ENCODE measurements around the gene GCH1. TPM values are rescaled to one million over a fixed set of nuclear protein-coding genes. Genes with fewer than 3 reads are reported as not detected.
"Not testable (repeated sequence)": the region's sequence is repeated elsewhere in the genome, so short reads cannot be mapped to it uniquely, and the experiment has no call there.

Gene GCH1
- polyA plus RNA-seq, 1 donor from 2014 or later: 4.9 TPM

- H3K79me2 ChIP-seq (replicated peaks; ENCODE audit: insufficient read depth, low read length): no peaks in the 10 kb centered on the region
- H3F3A ChIP-seq (ENCODE audit: insufficient read depth, low read length, poor library complexity, severe bottlenecking): no peaks in the 10 kb centered on the region
- no peaks in the 10 kb centered on the region for H4K20me1 ChIP-seq (ENCODE audit: insufficient read depth)
- no peak overlapping the region for H3K4me3 ChIP-seq (ENCODE audit: low read length)
- H3K9me2 ChIP-seq (ENCODE audit: insufficient read depth, low read length): no peaks in the 10 kb centered on the region
- no peak overlapping the region for H3K9ac ChIP-seq (ENCODE audit: low read length)
- H3K27me3 ChIP-seq (ENCODE audit: insufficient read depth, low read depth, low read length): no peaks in the 10 kb centered on the region
- no peak overlapping the region for H3K4me2 ChIP-seq (ENCODE audit: low read length)
- no peaks in the 10 kb centered on the region for H3K36me3 ChIP-seq (ENCODE audit: insufficient read depth, low read length)
- H3K27ac ChIP-seq (ENCODE audit: low read length): no peak overlapping the region
- no peak for TF ChIP-seq MXI1 (conservative IDR thresholded peaks at IDR 0.05; ENCODE audit: poor library complexity, severe bottlenecking)
- TF ChIP-seq POLR2AphosphoS5 (IDR thresholded peaks at IDR 0.05): no peak
- TF ChIP-seq SMC3 (conservative IDR thresholded peaks at IDR 0.05; ENCODE audit: poor library complexity): no peak
- TF ChIP-seq EZH2 (IDR thresholded peaks at IDR 0.05; ENCODE audit: borderline replicate concordance, insufficient read depth, low read length, poor library complexity, severe bottlenecking): no peak
- TF ChIP-seq CTCF (IDR thresholded peaks at IDR 0.05; ENCODE audit: poor library complexity, severe bottlenecking): no peak
- TF ChIP-seq EP300 (conservative IDR thresholded peaks at IDR 0.05; ENCODE audit: poor library complexity, severe bottlenecking): no peak
- TF ChIP-seq RAD21 (conservative IDR thresholded peaks at IDR 0.05): no peak
- TF ChIP-seq REST (IDR thresholded peaks at IDR 0.05; ENCODE audit: borderline replicate concordance): no peak
- no peak for TF ChIP-seq TAF1 (IDR thresholded peaks at IDR 0.05; ENCODE audit: low read depth)
- no peak overlapping the region for H2AFZ ChIP-seq (ENCODE audit: low read depth, low read length)
- H3K9me3 ChIP-seq (ENCODE audit: low read length): no peaks in the 10 kb centered on the region
Measured at GRCh38 chr14:54803926-54804537, 98.6 kb downstream of the GCH1 start.

GRCh38 chr14:54803396-54803795, 99.2 kb downstream of the GCH1 start:
- no peak overlapping the region for H2AFZ ChIP-seq (ENCODE audit: low read depth, low read length)
- no peaks in the 10 kb centered on the region for H3K9me3 ChIP-seq (ENCODE audit: low read length)
- no peaks in the 10 kb centered on the region for H3F3A ChIP-seq (ENCODE audit: insufficient read depth, low read length, poor library complexity, severe bottlenecking)
- H3K36me3 ChIP-seq (ENCODE audit: insufficient read depth, low read length): no peaks in the 10 kb centered on the region
- no peaks in the 10 kb centered on the region for H4K20me1 ChIP-seq (ENCODE audit: insufficient read depth)
- no peaks in the 10 kb centered on the region for H3K27me3 ChIP-seq (ENCODE audit: insufficient read depth, low read depth, low read length)
- TF ChIP-seq SMC3 (conservative IDR thresholded peaks at IDR 0.05; ENCODE audit: poor library complexity) (no peak), RAD21 (conservative IDR thresholded peaks at IDR 0.05) (no peak), EZH2 (IDR thresholded peaks at IDR 0.05; ENCODE audit: borderline replicate concordance, insufficient read depth, low read length, poor library complexity, severe bottlenecking) (no peak), CTCF (IDR thresholded peaks at IDR 0.05; ENCODE audit: poor library complexity, severe bottlenecking) (no peak), MXI1 (conservative IDR thresholded peaks at IDR 0.05; ENCODE audit: poor library complexity, severe bottlenecking) (no peak), REST (IDR thresholded peaks at IDR 0.05; ENCODE audit: borderline replicate concordance) (no peak), POLR2AphosphoS5 (IDR thresholded peaks at IDR 0.05) (no peak), TAF1 (IDR thresholded peaks at IDR 0.05; ENCODE audit: low read depth) (no peak), EP300 (conservative IDR thresholded peaks at IDR 0.05; ENCODE audit: poor library complexity, severe bottlenecking) (no peak)
- no peaks in the 10 kb centered on the region for H3K9me2 ChIP-seq (ENCODE audit: insufficient read depth, low read length)
- H3K79me2 ChIP-seq (replicated peaks; ENCODE audit: insufficient read depth, low read length): no peaks in the 10 kb centered on the region
- H3K27ac ChIP-seq (ENCODE audit: low read length): no peak overlapping the region
- H3K4me3 ChIP-seq (ENCODE audit: low read length): no peak overlapping the region
- no peak overlapping the region for H3K4me2 ChIP-seq (ENCODE audit: low read length)
- H3K9ac ChIP-seq (ENCODE audit: low read length): no peak overlapping the region

- H2AFZ ChIP-seq (ENCODE audit: low read depth, low read length); H3K4me3 ChIP-seq (ENCODE audit: low read length); H3K27ac ChIP-seq (ENCODE audit: low read length); H3K4me2 ChIP-seq (ENCODE audit: low read length); H3K79me2 ChIP-seq (replicated peaks; ENCODE audit: insufficient read depth, low read length); H3K9me3 ChIP-seq (ENCODE audit: low read length); H3K36me3 ChIP-seq (ENCODE audit: insufficient read depth, low read length); H3F3A ChIP-seq (ENCODE audit: insufficient read depth, low read length, poor library complexity, severe bottlenecking); H3K9me2 ChIP-seq (ENCODE audit: insufficient read depth, low read length); H3K27me3 ChIP-seq (ENCODE audit: insufficient read depth, low read depth, low read length); H3K9ac ChIP-seq (ENCODE audit: low read length); H4K20me1 ChIP-seq (ENCODE audit: insufficient read depth): not testable (repeated sequence)
Measured at GRCh38 chr14:54801482-54801881, 101.1 kb downstream of the GCH1 start.

Data from neural cell (in vitro differentiated cells).